ENCODE results near the gene PDE2A. TPM values are rescaled to one million over a fixed set of nuclear protein-coding genes. Genes with fewer than 3 reads are reported as not detected.

PDE2A gene
- polyA plus RNA-seq, 3 donors, result 0.18 to 1.7 (median 0.53) TPM

DNA sequence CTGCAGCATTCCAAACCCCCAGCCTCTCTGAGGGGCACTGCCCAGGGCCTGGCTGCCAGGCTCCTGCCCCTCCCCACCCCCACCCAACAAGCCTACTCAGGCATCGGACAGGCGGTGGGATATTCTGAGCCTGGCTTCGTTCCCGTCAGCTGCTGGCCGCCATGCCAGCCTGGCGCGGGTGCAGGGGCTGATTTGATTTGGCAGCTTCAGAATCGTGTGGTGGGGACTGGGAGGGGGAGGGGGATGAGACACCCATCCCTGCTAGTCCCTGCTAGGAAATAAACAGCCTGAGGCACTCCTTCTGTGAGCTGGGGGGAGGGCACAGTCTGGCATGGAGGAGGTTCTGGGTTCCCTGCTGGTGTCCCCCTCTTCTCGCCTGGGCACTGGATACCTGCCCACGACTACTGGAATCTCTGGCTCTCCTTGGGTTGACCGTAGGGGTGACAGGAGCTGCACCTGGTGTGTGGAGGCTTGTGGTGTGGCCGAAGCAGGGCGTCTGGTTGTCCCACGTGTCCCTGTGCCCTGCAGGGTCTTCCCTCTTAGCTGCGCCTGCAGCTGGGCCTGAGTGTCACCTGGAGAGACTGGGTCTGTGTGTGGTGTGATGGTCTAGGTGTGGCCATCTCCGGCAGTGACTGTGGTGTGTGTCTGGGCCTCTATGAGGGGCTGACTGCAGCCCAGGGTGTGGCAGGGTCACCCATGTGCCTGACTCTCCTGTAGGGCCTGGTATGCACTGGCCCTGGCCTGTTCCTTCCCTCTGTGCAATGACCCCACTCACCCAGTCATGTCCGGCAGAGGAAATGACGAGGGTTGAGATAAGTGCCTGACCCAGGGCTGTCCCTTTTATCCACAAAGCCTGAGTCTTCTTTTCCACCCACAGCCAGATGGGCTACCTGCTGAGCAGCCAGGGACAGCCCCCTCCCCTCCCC is 42.2 kb downstream of the PDE2A start:
- Mint-ChIP-seq H3K4me3 (no peak overlapping the region), H3K9me3 (peaks cover 0 to 5% (median 0%) of the 10 kb centered on the region in 7 donors), H3K27me3 (ENCODE audit: low read depth in 3 of 3) (peaks cover 22 to 54% (median 35%) of the 10 kb centered on the region in 3 donors), H3K36me3 (no peaks in the 10 kb centered on the region), H3K4me1 (peaks cover 14% of the 10 kb centered on the region), H3K27ac (peak overlapping the region in 1 of 7 donors; percentile 37)
- H4K20me1 ChIP-seq (ENCODE audit: insufficient read depth, low read length), result no peaks in the 10 kb centered on the region
- no peaks in the 10 kb centered on the region for H3K79me2 ChIP-seq (ENCODE audit: insufficient read depth, low read length)
- H3K9me3 ChIP-seq (replicated peaks in 1 of 2; ENCODE audit: control insufficient read depth in 1 of 2, insufficient read depth in 1 of 2, low read length in 2 of 2), result no peaks in the 10 kb centered on the region
- no peak overlapping the region for H3K4me3 ChIP-seq (replicated peaks in 1 of 3; ENCODE audit: low read depth in 2 of 3, low read length in 3 of 3)
- H3K4me1 ChIP-seq (ENCODE audit: control insufficient read depth in 1 of 2, insufficient read depth in 2 of 2, low read length in 2 of 2), result peaks cover 6 to 8% of the 10 kb centered on the region in 2 donors
- intact Hi-C loops (cut with micrococcal nuclease), result no loop called here
- H3K27me3 ChIP-seq (ENCODE audit: control insufficient read depth in 2 of 2, insufficient read depth in 2 of 2, low read length in 2 of 2), result peaks cover 0 to 5% of the 10 kb centered on the region in 2 donors
- 93% methylated on average over 15 of the region's 18 CpGs for WGBS (ENCODE audit: insufficient coverage)
- no peak overlapping the region for H3K9ac ChIP-seq (ENCODE audit: insufficient read depth, low read length, poor library complexity, severe bottlenecking)
- no peak overlapping the region for H2AFZ ChIP-seq (ENCODE audit: insufficient read depth, low read depth, low read length, poor library complexity, severe bottlenecking)
- no peak overlapping the region for H3K27ac ChIP-seq (ENCODE audit: low read depth in 1 of 2, low read length in 2 of 2)
- H3K4me2 ChIP-seq (replicated peaks; ENCODE audit: extremely low read depth, low read length, poor library complexity, severe bottlenecking), result no peak overlapping the region
- no peaks in the 10 kb centered on the region for H3K36me3 ChIP-seq (replicated peaks in 1 of 2; ENCODE audit: control insufficient read depth in 1 of 2, insufficient read depth in 2 of 2, low read length in 2 of 2)
- DNase-seq, result no peak
- TF ChIP-seq, protein P1, sequence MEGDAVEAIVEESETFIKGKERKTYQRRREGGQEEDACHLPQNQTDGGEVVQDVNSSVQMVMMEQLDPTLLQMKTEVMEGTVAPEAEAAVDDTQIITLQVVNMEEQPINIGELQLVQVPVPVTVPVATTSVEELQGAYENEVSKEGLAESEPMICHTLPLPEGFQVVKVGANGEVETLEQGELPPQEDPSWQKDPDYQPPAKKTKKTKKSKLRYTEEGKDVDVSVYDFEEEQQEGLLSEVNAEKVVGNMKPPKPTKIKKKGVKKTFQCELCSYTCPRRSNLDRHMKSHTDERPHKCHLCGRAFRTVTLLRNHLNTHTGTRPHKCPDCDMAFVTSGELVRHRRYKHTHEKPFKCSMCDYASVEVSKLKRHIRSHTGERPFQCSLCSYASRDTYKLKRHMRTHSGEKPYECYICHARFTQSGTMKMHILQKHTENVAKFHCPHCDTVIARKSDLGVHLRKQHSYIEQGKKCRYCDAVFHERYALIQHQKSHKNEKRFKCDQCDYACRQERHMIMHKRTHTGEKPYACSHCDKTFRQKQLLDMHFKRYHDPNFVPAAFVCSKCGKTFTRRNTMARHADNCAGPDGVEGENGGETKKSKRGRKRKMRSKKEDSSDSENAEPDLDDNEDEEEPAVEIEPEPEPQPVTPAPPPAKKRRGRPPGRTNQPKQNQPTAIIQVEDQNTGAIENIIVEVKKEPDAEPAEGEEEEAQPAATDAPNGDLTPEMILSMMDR (IDR thresholded peaks at IDR 0.05), result no peak

DNA sequence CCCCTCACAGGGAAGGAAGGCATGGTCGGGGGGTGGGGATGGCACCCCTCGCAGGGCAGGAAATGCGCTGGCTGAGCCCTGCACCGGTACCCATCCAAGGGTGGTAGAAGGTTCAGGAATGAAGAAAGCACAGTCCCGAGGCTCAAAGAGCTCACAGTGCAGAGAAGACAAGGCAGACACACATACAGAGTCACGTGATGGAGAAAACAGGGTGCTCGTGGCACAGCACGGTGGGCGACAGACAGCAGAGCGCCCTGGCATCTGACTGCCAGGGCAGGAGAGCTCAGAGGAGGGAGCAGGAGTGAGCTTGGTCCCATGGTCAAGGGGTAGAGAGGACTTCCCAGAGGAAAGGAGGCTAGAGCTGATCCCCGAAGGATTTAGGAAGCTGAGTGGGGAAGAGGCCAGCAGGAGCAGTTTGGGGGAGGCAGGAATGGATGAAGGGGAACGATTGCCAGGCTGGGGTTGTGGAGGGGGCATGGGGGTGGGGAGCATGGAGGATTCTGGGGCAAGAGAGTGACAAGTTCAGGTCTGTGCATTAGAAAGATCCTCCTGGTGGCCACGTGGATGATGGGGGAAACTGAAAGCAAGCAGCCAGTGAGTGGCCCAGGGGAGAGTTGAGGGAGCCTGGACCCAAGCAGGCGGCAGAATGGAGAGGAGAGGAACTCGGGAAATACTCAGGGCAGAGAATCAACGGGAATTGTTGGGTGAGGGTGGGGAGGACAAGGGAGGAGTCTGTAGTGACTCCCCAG is 43.9 kb downstream of the PDE2A start:
- H3K27me3 Mint-ChIP-seq (ENCODE audit: low read depth in 3 of 3), result peaks cover 23 to 54% (median 24%) of the 10 kb centered on the region in 3 donors
- no peak overlapping the region for H3K4me2 ChIP-seq (replicated peaks; ENCODE audit: extremely low read depth, low read length, poor library complexity, severe bottlenecking)
- H3K36me3 Mint-ChIP-seq, result peaks cover 0 to 1% of the 10 kb centered on the region in 2 donors
- no peak for DNase-seq
- no peaks in the 10 kb centered on the region for H3K36me3 ChIP-seq (replicated peaks in 1 of 2; ENCODE audit: control insufficient read depth in 1 of 2, insufficient read depth in 2 of 2, low read length in 2 of 2)
- H3K4me3 Mint-ChIP-seq, result no peak overlapping the region
- H3K4me3 ChIP-seq (replicated peaks in 1 of 3; ENCODE audit: low read depth in 2 of 3, low read length in 3 of 3), result no peak overlapping the region
- intact Hi-C loops (cut with micrococcal nuclease), result no loop called here
- H3K9me3 Mint-ChIP-seq, result peaks cover 0 to 5% (median 0%) of the 10 kb centered on the region in 7 donors
- no peaks in the 10 kb centered on the region for H3K9me3 ChIP-seq (replicated peaks in 1 of 2; ENCODE audit: control insufficient read depth in 1 of 2, insufficient read depth in 1 of 2, low read length in 2 of 2)
- 78% methylated on average over 16 of the region's 16 CpGs for WGBS (ENCODE audit: insufficient coverage)
- no peak overlapping the region for H2AFZ ChIP-seq (ENCODE audit: insufficient read depth, low read depth, low read length, poor library complexity, severe bottlenecking)
- no peaks in the 10 kb centered on the region for H3K27me3 ChIP-seq (ENCODE audit: control insufficient read depth in 2 of 2, insufficient read depth in 2 of 2, low read length in 2 of 2)
- H3K4me1 ChIP-seq (ENCODE audit: control insufficient read depth in 1 of 2, insufficient read depth in 2 of 2, low read length in 2 of 2), result peaks cover 4 to 8% of the 10 kb centered on the region in 2 donors
- no peaks in the 10 kb centered on the region for H3K79me2 ChIP-seq (ENCODE audit: insufficient read depth, low read length)
- no peak overlapping the region for H3K9ac ChIP-seq (ENCODE audit: insufficient read depth, low read length, poor library complexity, severe bottlenecking)
- TF ChIP-seq, protein P1 (IDR thresholded peaks at IDR 0.05), result no peak
- no peak overlapping the region for H3K27ac ChIP-seq (ENCODE audit: low read depth in 1 of 2, low read length in 2 of 2)
- H4K20me1 ChIP-seq (ENCODE audit: insufficient read depth, low read length), result no peaks in the 10 kb centered on the region
- H3K27ac Mint-ChIP-seq, result peak overlapping the region in 2 of 7 donors; percentile 33 to 64
- H3K4me1 Mint-ChIP-seq, result peaks cover 12% of the 10 kb centered on the region
